Stimulated activated CD8-positive, alpha-beta memory T cell treated with anti-CD3 and anti-CD28 coated beads, Interleukin-12 subunit alpha, Interleukin-12 subunit beta, amount 100 ng/mL, for 24 hours (primary cell): ENCODE results near the gene SYT14.

Experiments used
- DNase-seq: peaks from one replicate; pipeline ENCODE4 v3.0.0-alpha.2; 2020; ENCODE audit errors: extremely low read depth

Gene SYT14

GRCh38 chr1:210207597-210208450 lies 269.8 kb downstream of the SYT14 start:
- no peak for DNase-seq

GRCh38 chr1:210213335-210213734 lies 275.3 kb downstream of the SYT14 start:
- no peak for DNase-seq

GRCh38 chr1:210214573-210215409 lies 276.8 kb downstream of the SYT14 start:
- no peak for DNase-seq

GRCh38 chr1:210217482-210217881 lies 279.5 kb downstream of the SYT14 start:
- DNase-seq = no peak

GRCh38 chr1:210218047-210218446 lies 280.0 kb downstream of the SYT14 start:
- no peak for DNase-seq
